ENCODE results near the gene PLAC8.
A peak's percentile ranks its signal among the peaks of the same experiment; 100 is the strongest.
"Not testable (repeated sequence)": the region's sequence is repeated elsewhere in the genome, so short reads cannot be mapped to it uniquely, and the experiment has no call there.

Gene PLAC8, protein sequence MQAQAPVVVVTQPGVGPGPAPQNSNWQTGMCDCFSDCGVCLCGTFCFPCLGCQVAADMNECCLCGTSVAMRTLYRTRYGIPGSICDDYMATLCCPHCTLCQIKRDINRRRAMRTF

GRCh38 chr4:83114576-83114975 lies at the start of gene PLAC8:
TSS of gene PLAC8 (minus strand) at chr4:83114729. CDS start at chr4:83107921, 6,808 bp downstream.
- peak; percentile 27 for FAIRE-seq

- no peak for FAIRE-seq
These were observed 38.9 kb upstream of the PLAC8 start for GRCh38 chr4:83153417-83153816.

DNA sequence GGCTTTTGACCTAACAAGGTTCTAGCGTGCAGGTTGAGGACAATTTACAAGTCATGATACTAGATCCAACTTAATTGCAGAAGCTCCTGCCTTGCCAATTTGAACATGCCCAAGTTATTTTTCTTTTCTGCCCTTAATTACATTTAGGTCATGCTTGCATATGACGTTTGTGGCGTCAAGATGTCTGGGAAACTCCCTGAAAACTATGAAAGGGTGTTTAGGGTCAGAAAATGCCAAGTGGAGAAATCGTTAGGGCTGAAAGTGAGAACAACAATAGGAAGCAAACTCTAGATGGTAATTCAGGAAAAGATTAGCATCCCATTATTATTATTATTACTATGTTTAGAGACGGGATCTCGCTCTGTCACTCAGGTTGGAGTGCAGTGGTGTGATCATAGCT lies 38.2 kb upstream of the PLAC8 start:
- no peak for FAIRE-seq

DNA sequence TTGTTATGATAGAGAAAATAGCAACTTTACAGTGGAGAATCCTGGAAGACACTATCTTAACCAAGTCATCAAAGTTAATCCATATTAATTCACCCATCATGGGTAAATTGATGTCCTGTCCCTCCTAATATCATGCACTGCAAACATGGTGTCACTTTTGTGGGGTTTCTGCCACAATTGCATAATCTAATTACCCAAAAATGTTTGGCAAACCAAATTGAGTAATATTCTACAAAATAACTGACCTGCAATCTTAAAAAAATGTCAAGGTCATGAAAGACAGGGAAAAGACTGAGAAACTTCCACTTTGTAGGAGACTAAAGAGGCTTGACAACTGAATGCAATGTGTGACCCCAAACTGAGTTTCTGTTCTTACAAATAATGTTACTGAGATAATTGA lies 37.1 kb upstream of the PLAC8 start:
- FAIRE-seq: no peak

DNA sequence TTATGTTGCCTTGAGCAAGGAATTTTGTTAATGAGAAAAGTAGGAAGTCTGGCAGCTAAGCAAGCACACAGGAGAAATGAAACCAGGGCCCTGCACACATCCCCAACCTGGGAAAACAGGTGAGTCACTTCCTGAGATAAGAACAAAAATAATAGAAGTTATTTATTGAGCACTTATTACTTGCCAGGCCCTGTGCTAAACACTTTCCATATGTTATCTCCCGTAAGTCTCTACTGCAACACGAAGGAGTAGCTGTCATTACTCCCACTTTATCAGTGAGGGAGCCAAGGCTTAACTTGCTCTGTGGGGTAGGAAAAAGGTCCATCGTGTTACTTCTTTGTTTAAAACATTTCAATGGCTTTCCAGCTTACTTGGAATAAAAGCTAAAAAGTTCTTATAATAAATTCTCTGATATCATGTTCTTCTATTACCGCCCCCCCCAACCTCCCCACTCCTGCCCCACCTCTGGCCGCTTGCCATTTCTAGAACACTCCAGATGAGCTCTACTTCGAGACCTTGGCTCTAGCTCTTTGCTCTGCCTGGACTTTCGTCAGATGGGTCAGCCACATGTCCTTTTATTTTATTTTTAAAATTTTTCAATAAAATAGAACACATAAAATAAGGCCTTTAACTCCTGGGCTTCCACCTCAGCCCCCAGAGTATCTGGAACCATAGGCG lies 36.3 kb upstream of the PLAC8 start:
- FAIRE-seq: no peak

- FAIRE-seq: no peak
These were observed 35.5 kb upstream of the PLAC8 start for GRCh38 chr4:83149865-83150652.

DNA sequence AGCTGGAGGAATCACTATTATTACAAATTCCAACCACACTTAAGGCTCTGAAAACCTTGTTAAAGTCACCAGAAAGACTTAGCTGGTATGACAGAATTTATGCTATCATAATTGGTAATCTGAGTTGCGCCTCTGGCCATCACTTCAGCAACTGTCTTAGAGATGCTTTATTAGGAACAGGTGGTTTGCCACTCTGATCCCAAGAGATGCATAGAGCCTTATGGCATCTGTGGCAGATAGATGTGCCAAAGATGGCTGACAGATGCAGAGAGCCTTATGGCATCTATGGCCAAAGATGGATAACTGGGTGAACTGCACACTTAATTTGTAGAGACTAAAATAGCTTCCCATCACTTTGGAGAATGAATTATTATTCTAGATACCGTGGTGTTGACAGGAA lies 32.3 kb upstream of the PLAC8 start:
- FAIRE-seq: no peak

DNA sequence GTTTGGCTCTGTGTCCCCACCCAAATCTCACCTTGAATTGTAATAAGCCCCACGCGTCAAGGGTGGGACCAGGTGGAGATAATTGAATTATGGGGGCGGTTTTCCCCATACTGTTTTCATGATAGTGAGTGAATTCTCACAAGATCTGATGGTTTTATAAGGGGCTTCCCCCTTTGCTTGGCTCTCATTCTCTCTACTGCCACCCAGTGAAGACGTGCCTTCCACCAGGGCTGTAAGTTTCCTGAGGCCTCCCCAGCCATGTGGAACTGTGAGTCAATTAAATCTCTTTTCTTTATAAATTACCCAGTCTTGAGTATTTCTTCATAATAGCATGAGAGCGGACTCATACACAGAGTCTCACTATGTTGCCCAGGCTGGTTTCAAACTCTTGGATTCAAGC lies 31.2 kb upstream of the PLAC8 start:
- not testable (repeated sequence) for FAIRE-seq

DNA sequence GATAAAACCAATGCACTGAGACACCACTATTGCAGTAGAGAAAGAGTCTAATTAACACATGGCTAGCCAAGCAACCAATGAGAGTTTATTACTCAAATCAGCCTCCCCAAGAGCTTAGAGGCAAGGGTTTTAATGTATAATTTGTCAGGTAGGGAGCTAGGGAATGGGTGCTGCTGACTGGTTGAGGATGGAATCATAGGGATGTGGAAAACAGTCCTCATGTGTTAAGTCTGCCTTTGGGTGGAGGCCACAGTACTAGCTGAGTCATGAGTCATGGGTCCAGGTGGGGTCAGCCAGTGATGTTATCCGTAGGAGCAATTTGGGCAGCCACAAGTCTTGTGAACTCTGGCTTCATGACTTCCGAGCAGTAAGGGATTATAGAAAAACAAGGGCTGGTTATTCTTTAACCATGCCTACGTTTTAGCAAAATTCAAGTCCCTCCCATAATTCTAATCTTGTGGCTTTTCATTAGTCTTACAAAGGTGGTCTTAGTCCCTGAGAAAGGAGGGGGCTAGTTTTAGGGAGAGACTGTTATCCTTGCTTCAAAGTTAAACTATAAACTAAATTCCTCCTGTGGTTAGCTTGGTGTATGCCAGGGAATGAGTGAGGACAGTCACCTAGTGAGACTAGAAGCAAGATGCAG lies 25.1 kb upstream of the PLAC8 start:
- no peak for FAIRE-seq

DNA sequence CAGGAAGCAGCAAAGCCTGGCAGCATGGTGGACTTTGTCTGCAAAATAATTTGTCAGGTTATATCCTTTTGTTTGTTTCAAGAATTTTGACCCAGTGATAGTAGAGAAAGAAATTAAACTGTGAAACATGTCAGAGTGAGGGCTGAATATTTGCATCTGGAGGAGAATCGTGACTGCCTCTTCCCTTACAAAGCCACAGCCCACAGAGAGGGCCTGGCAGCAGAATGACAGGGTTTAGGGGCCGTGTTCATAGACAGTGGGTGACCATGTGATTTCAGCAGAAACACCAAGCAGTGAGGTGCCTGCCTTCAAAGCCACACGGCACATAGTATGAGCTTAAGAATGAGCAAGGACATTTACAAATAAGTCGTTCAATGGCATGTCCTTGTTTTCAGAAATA lies 24.4 kb upstream of the PLAC8 start:
- FAIRE-seq: no peak

GRCh38 chr4:83132065-83132464 lies 17.5 kb upstream of the PLAC8 start:
- no peak for FAIRE-seq

GRCh38 chr4:83129264-83129663 lies 14.7 kb upstream of the PLAC8 start:
- FAIRE-seq: no peak

DNA sequence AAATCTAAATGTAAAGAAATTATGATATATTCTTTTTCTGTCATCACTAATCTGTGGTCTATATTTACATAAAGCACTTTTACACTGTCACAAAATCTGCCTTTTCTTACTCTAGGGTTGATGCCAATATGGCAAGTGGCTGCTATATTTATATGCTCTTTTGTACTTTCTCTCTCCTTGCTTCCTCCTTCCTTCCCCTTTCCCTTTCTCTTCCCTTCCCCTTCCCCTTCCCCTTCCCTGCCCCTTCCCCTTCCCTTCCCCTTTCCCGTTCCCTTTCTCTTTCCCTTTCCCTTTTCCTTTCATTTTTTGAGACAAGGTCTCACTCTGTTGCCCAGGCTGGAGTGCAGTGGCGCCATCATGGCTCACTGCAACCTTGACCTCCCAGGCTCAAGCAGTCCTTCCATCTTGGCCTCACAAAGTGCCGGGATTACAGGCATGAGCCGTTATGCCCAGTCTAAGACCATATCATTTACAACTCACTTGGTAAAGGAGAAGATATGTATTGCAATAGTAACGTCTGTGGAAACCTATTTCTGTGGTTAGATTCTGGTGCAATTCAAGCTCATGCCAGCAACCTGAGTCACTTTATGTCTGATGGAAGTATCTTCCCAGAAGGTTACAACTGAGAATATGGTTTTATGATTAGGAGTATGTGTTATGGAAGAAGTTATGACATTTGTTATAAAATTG lies 13.9 kb upstream of the PLAC8 start:
- FAIRE-seq: no peak

- no peak for FAIRE-seq
These were observed 11.2 kb upstream of the PLAC8 start for GRCh38 chr4:83125738-83126141.

- no peak for FAIRE-seq
These were observed 9.7 kb upstream of the PLAC8 start for GRCh38 chr4:83124111-83124780.

- no peak for FAIRE-seq
These were observed 6.7 kb upstream of the PLAC8 start for GRCh38 chr4:83121246-83121645.

DNA sequence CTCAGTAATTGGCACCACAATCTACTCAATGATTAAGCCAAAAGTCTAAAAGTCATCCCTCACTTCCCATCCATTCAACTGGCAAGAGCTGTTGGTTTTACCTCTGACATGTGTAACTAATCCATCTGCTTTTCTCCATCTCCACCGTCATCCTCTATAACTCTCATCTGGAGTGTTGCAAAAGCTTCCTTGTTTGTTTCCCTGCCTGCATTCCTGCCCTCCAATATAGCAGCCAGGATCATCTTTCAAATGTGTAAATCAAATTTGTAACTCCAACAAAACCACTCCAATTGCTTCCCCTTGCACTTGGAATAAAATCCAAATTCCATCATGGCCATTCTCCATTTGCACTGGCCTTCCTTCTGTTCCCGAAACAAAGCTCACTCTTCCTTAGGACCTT lies 4.3 kb upstream of the PLAC8 start:
- no peak for FAIRE-seq

DNA sequence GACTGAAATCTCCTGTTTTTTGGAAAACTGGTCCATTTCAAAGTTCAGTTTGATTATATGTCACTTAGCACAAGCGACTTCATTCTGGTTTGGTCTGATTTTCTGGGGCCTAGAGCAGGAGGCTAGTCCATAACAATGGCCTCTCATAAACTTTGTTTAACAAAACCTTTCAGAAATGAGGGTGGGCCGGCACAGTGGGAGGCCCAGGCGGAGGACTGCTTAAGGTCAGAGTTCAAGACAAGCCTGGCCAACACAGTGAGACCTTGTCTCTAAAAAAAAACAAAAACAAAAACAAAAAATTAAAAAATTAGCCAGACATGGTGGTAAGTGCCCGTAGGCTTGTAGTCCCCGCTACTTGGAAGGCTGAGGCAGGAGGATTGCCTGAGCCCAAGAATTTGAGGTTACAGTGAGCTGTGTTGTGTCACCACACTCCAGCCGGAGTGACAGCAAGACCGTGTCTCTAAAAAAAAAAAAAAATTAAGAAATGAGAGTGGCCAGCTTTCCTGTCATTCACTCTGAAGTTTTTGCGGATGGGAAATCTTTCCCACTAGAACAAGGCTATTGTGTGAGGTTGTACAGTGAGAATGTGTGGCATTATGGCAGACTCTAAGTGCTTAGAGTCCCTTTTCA lies 1.2 kb upstream of the PLAC8 start:
- no peak for FAIRE-seq

- FAIRE-seq: no peak
These were observed 471 bp upstream of the PLAC8 start for GRCh38 chr4:83115000-83115399.

DNA sequence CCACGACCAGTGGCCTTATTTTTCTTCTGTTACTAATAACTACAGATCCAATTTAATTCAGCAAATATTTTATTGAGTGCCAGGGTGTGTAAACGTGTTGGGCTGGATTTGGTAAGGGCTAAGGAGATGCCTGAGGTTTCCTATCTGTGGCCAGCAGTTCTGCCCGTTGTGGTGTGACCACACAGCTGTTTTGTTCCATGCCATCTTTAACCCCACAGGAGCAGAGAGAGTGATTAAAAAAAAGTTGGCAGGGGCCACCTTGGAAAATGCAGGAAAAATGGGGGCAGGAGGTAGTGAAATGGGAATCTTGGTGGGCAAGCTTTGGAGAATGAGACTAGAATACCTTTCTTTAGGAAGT lies 1.1 kb downstream of the PLAC8 start:
- FAIRE-seq: no peak

GRCh38 chr4:83112678-83113428 lies 1.7 kb downstream of the PLAC8 start:
- FAIRE-seq: peak; percentile 9
